Keratinocyte (primary cell): Measurements from ENCODE around the gene WFDC1. TPM values are rescaled to one million over a fixed set of nuclear protein-coding genes. Genes with fewer than 3 reads are reported as not detected.

Experiments
- DNase-seq: peaks from one replicate; pipeline ENCODE4 v3.0.0-alpha.2; 2011; ENCODE audit warnings: low read depth, missing footprints, low spot score
- FAIRE-seq: peaks from 2 replicates; lab custom pipeline; 2011; peaks lifted over from hg19 to GRCh38; lab: Jason Lieb, UNC
- H2AFZ ChIP-seq: 2 replicates; pipeline ENCODE4 v1.6.0; 2012; ENCODE audit warnings: low read length, control low read depth, inconsistent platforms; ENCODE audit not compliant: control insufficient read depth
- H3K27ac ChIP-seq: 2 replicates; pipeline ENCODE4 v1.5.1; 2011; ENCODE audit warnings: low read length; ENCODE audit not compliant: control insufficient read depth, insufficient read depth
- H3K27me3 ChIP-seq: 3 replicates; pipeline ENCODE4 v1.6.0; 2011; ENCODE audit warnings: low read length; ENCODE audit not compliant: control insufficient read depth, insufficient read depth; ENCODE audit errors: extremely low read depth
- H3K36me3 ChIP-seq, 2 experiments: 2 replicates in 1 of 2; 3 replicates in 1 of 2; pipeline ENCODE4 v1.5.1; 2011; ENCODE audit warnings: low read length in 2 of 2, mild to moderate bottlenecking in 1 of 2; ENCODE audit not compliant: control insufficient read depth in 2 of 2, insufficient read depth in 2 of 2; ENCODE audit errors: extremely low read depth in 1 of 2
- H3K4me1 ChIP-seq: 3 replicates; pipeline ENCODE4 v1.5.1; 2011; ENCODE audit warnings: low read length; ENCODE audit not compliant: control insufficient read depth, insufficient read depth; ENCODE audit errors: extremely low read depth
- H3K4me2 ChIP-seq: 3 replicates; pipeline ENCODE4 v1.6.0; 2011; ENCODE audit warnings: low read depth, low read length; ENCODE audit not compliant: control insufficient read depth, insufficient read depth; ENCODE audit errors: extremely low read depth
- H3K4me3 ChIP-seq, 3 experiments: fragments of 200-600 bp in 1 of 3; sonication (generic) in 1 of 3; 2 replicates in 2 of 3; 3 replicates in 1 of 3; pipeline ENCODE4 v1.5.1; 2011 to 2016; ENCODE audit warnings: low read length in 3 of 3, mild to moderate bottlenecking in 3 of 3, control low read depth in 2 of 3, inconsistent platforms in 1 of 3, low read depth in 1 of 3, mixed read lengths in 1 of 3, mixed run types in 1 of 3, moderate library complexity in 1 of 3; ENCODE audit not compliant: control insufficient read depth in 2 of 3, insufficient read depth in 2 of 3; ENCODE audit errors: extremely low read depth in 1 of 3
- H3K79me2 ChIP-seq: 2 replicates; pipeline ENCODE4 v1.6.0; 2012; ENCODE audit warnings: low read length; ENCODE audit not compliant: control insufficient read depth, insufficient read depth
- H3K9ac ChIP-seq: 3 replicates; pipeline ENCODE4 v1.6.0; 2011; ENCODE audit warnings: low read length; ENCODE audit not compliant: control insufficient read depth, insufficient read depth; ENCODE audit errors: extremely low read depth
- H3K9me1 ChIP-seq: 3 replicates; pipeline ENCODE4 v1.6.0; 2011; ENCODE audit warnings: low read length; ENCODE audit not compliant: control insufficient read depth, insufficient read depth; ENCODE audit errors: extremely low read depth
- H3K9me3 ChIP-seq: 2 replicates; pipeline ENCODE4 v1.5.1; 2012; ENCODE audit warnings: low read depth, low read length; ENCODE audit not compliant: control insufficient read depth
- H4K20me1 ChIP-seq: 3 replicates; pipeline ENCODE4 v1.6.0; 2011; ENCODE audit warnings: low read length; ENCODE audit not compliant: control insufficient read depth, insufficient read depth; ENCODE audit errors: extremely low read depth
- EZH2 ChIP-seq: IDR thresholded peaks from one replicate; pipeline ENCODE4 v1.6.1; 2012; ENCODE audit warnings: inconsistent platforms, mild to moderate bottlenecking, low read length, moderate library complexity
- dilution Hi-C: fragments of 300-500 bp; cut with MboI; formaldehyde crosslinking; loops from one replicate; pipeline ENCODE4 v1.7.0; 2020; ENCODE audit warnings: low sequenced_read_pairs; ENCODE audit not compliant: extremely low pct_ligation_motif_present
- polyA plus RNA-seq, 5 experiments: library from polyadenylated mRNA; depleted of rRNA in 3 of 5; stranded (reverse) in 3 of 5; stranded (forward) in 1 of 5; unstranded in 1 of 5; fragments of >200 nt; gene quantifications; 1 replicate in 1 of 5; 2 replicates in 3 of 5; 3 replicates in 1 of 5; pipeline versions ENCODE4 v1.2.1 to v1.2.3, GENCODE V29; 2011 to 2012; ENCODE audit warnings: missing spikeins in 2 of 5, low read depth in 1 of 5, low replicate concordance in 1 of 5
- TF ChIP-seq, protein P1 (sequence below), 3 experiments: IDR thresholded peaks in 1 of 3; conservative IDR thresholded peaks in 1 of 3; optimal IDR thresholded peaks in 1 of 3; 2 replicates in 2 of 3; 3 replicates in 1 of 3; pipeline versions ENCODE3 to v1.5.1; 2011; ENCODE audit warnings: low read length in 3 of 3, mild to moderate bottlenecking in 3 of 3, moderate library complexity in 2 of 3, control low read depth in 1 of 3, inconsistent platforms in 1 of 3; ENCODE audit not compliant: insufficient read depth in 2 of 3; ENCODE audit errors: extremely low read depth in 1 of 3

Gene WFDC1
- polyA plus RNA-seq, 1 donor (not counting 4 experiments of a cell fraction or from before 2014, with no cell fraction given): not detected

- no peaks in the 10 kb centered on the region for H3K27me3 ChIP-seq
- H3K9ac ChIP-seq: no peak overlapping the region
- no peak overlapping the region for H3K4me3 ChIP-seq
- H3K36me3 ChIP-seq: no peaks in the 10 kb centered on the region
- DNase-seq (no peak), FAIRE-seq (no peak)
- no peaks in the 10 kb centered on the region for H4K20me1 ChIP-seq
- H3K4me1 ChIP-seq: no peaks in the 10 kb centered on the region
- dilution Hi-C loops: loop anchor here (25.0 kb wide), 1 partner anchor 184 kb away; no protein-coding TSS in a partner anchor
- no peak overlapping the region for H3K27ac ChIP-seq
- H3K9me3 ChIP-seq: no peaks in the 10 kb centered on the region
- H3K9me1 ChIP-seq: no peaks in the 10 kb centered on the region
- TF ChIP-seq EZH2: no peak
- TF ChIP-seq, protein P1, sequence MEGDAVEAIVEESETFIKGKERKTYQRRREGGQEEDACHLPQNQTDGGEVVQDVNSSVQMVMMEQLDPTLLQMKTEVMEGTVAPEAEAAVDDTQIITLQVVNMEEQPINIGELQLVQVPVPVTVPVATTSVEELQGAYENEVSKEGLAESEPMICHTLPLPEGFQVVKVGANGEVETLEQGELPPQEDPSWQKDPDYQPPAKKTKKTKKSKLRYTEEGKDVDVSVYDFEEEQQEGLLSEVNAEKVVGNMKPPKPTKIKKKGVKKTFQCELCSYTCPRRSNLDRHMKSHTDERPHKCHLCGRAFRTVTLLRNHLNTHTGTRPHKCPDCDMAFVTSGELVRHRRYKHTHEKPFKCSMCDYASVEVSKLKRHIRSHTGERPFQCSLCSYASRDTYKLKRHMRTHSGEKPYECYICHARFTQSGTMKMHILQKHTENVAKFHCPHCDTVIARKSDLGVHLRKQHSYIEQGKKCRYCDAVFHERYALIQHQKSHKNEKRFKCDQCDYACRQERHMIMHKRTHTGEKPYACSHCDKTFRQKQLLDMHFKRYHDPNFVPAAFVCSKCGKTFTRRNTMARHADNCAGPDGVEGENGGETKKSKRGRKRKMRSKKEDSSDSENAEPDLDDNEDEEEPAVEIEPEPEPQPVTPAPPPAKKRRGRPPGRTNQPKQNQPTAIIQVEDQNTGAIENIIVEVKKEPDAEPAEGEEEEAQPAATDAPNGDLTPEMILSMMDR (optimal IDR thresholded peaks at IDR 0.05 in 1 of 3, IDR thresholded peaks at IDR 0.05 in 1 of 3, conservative IDR thresholded peaks at IDR 0.05 in 1 of 3; ENCODE audit: extremely low read depth in 1 of 3, insufficient read depth in 2 of 3, low read length in 3 of 3): no peak
- no peak overlapping the region for H2AFZ ChIP-seq
- no peaks in the 10 kb centered on the region for H3K79me2 ChIP-seq
- H3K4me2 ChIP-seq: no peak overlapping the region
Observed at GRCh38 chr16:84253173-84253572, 41.5 kb upstream of the WFDC1 start.

DNA sequence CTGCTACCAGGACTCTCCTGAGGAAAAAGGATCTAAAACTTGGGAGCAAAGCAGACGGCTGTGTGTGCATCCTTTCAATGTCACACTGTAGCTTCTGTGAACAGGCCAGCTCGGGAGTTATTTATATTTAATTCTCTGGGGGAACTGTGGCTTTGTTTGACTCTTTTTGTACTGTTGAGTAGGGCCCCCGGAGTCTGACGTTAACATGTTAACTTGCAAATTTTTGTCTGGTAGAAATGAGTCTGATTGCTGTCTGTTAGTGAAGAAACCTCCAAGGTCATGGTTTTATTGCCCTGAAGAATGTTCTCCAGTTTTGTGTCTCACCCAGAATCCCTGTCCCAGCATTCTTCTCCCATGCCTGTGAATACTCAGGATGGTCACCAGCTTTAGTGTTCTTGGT is 40.6 kb upstream of the WFDC1 start:
- H3K27me3 ChIP-seq: no peaks in the 10 kb centered on the region
- dilution Hi-C loops: loop anchor here (25.0 kb wide), 1 partner anchor 183 kb away; no protein-coding TSS in a partner anchor
- H3K4me1 ChIP-seq: no peaks in the 10 kb centered on the region
- TF ChIP-seq EZH2: no peak
- TF ChIP-seq, protein P1 (optimal IDR thresholded peaks at IDR 0.05 in 1 of 3, IDR thresholded peaks at IDR 0.05 in 1 of 3, conservative IDR thresholded peaks at IDR 0.05 in 1 of 3; ENCODE audit: extremely low read depth in 1 of 3, insufficient read depth in 2 of 3, low read length in 3 of 3): no peak
- no peaks in the 10 kb centered on the region for H3K36me3 ChIP-seq
- no peaks in the 10 kb centered on the region for H3K9me3 ChIP-seq
- H3K9me1 ChIP-seq: no peaks in the 10 kb centered on the region
- no peak for FAIRE-seq
- H3K79me2 ChIP-seq: no peaks in the 10 kb centered on the region
- no peak overlapping the region for H3K27ac ChIP-seq
- H2AFZ ChIP-seq: no peak overlapping the region
- H3K4me2 ChIP-seq: no peak overlapping the region
- DNase-seq: no peak
- no peaks in the 10 kb centered on the region for H4K20me1 ChIP-seq
- no peak overlapping the region for H3K9ac ChIP-seq
- no peak overlapping the region for H3K4me3 ChIP-seq
